Endothelial cell of umbilical vein (primary cell): ENCODE measurements around the gene HYI. TPM values are rescaled to one million over a fixed set of nuclear protein-coding genes. Genes with fewer than 3 reads are reported as not detected.

Source experiments
- BruUV-seq: library from RNA; stranded (reverse); fragments of 400-500 nt; replicated peaks from 2 replicates; lab custom pipeline; 2021; lab: Mats Ljungman, UMichigan
- CTCF ChIA-PET: fragments of 300-600, 350-600 bp; sonication (Branson Sonifier 250); formaldehyde crosslinking; loops from one replicate; lab custom pipeline; 2021; ENCODE audit warnings: antibody characterized with exemption, inconsistent platforms; lab: Charles Lee
- POLR2A ChIA-PET: fragments of 300-600, 350-600 bp; sonication (Branson Sonifier 250); formaldehyde crosslinking; loops from one replicate; lab custom pipeline; 2021; ENCODE audit warnings: antibody characterized with exemption, inconsistent platforms; lab: Charles Lee
- DNase-seq: peaks from one replicate; pipeline ENCODE4 v3.0.0-alpha.2; 2011; ENCODE audit warnings: low read depth, low spot score
- FAIRE-seq: peaks from 2 replicates; lab custom pipeline; 2011; peaks lifted over from hg19 to GRCh38; lab: Jason Lieb, UNC
- H2AFZ ChIP-seq: 2 replicates; pipeline ENCODE4 v1.6.0; 2012; ENCODE audit warnings: low read depth, low read length, control low read depth, inconsistent platforms
- H3K27ac ChIP-seq: 2 replicates; pipeline ENCODE4 v1.5.1; 2011; ENCODE audit warnings: low read depth, mild to moderate bottlenecking, control low read depth, low read length, moderate library complexity; ENCODE audit not compliant: insufficient read depth
- H3K27me3 ChIP-seq, 2 experiments: 2 replicates each; pipeline versions ENCODE4 v1.6.0 to v1.6.1; 2011; ENCODE audit warnings: low read length in 2 of 2, mixed read lengths in 1 of 2; ENCODE audit not compliant: control insufficient read depth in 2 of 2, insufficient read depth in 2 of 2
- H3K36me3 ChIP-seq, 2 experiments: 2 replicates in 1 of 2; 3 replicates in 1 of 2; pipeline ENCODE4 v1.5.1; 2011; ENCODE audit warnings: low read length in 2 of 2, mild to moderate bottlenecking in 1 of 2, moderate library complexity in 1 of 2; ENCODE audit not compliant: control insufficient read depth in 2 of 2, insufficient read depth in 2 of 2; ENCODE audit errors: extremely low read depth in 1 of 2
- H3K4me1 ChIP-seq: 3 replicates; pipeline ENCODE4 v1.5.1; 2011; ENCODE audit warnings: mild to moderate bottlenecking, low read length; ENCODE audit not compliant: control insufficient read depth, insufficient read depth; ENCODE audit errors: extremely low read depth
- H3K4me2 ChIP-seq: 2 replicates; pipeline ENCODE4 v1.6.1; 2011; ENCODE audit warnings: low read length, control low read depth, mixed read lengths; ENCODE audit not compliant: insufficient read depth
- H3K4me3 ChIP-seq, 3 experiments: fragments of 200-600 bp in 1 of 3; sonication (generic), shearing (Covaris generic) in 1 of 3; replicated peaks in 1 of 3; 2 replicates each; pipeline ENCODE4 v1.5.1; 2011 to 2016; ENCODE audit warnings: control low read depth in 3 of 3, low read length in 3 of 3, mild to moderate bottlenecking in 2 of 3, inconsistent platforms in 1 of 3, low read depth in 1 of 3, moderate library complexity in 1 of 3; ENCODE audit not compliant: insufficient read depth in 1 of 3
- H3K79me2 ChIP-seq: 2 replicates; pipeline ENCODE4 v1.6.0; 2012; ENCODE audit warnings: low read length, inconsistent platforms; ENCODE audit not compliant: control insufficient read depth, insufficient read depth
- H3K9ac ChIP-seq: replicated peaks from 2 replicates; pipeline ENCODE3; 2011; ENCODE audit warnings: low read length, control low read depth; ENCODE audit not compliant: insufficient read depth; ENCODE audit errors: extremely low read depth
- H3K9me1 ChIP-seq: replicated peaks from 3 replicates; pipeline ENCODE4 v1.6.0; 2011; ENCODE audit warnings: mild to moderate bottlenecking, low read length; ENCODE audit not compliant: control insufficient read depth, insufficient read depth; ENCODE audit errors: extremely low read depth
- H3K9me3 ChIP-seq: replicated peaks from 2 replicates; pipeline ENCODE4 v1.5.1; 2012; ENCODE audit warnings: low read length, inconsistent platforms; ENCODE audit not compliant: control insufficient read depth, insufficient read depth
- H4K20me1 ChIP-seq: replicated peaks from 2 replicates; pipeline ENCODE3; 2011; ENCODE audit warnings: mild to moderate bottlenecking, low read length; ENCODE audit not compliant: control insufficient read depth, insufficient read depth; ENCODE audit errors: extremely low read depth
- EZH2 ChIP-seq: IDR thresholded peaks from 2 replicates; pipeline ENCODE4 v1.6.1; 2012; ENCODE audit warnings: borderline replicate concordance, low read depth, mild to moderate bottlenecking, moderate library complexity, low read length, inconsistent platforms; ENCODE audit not compliant: severe bottlenecking
- FOS ChIP-seq: IDR thresholded peaks from 2 replicates; pipeline ENCODE4 v1.6.1; 2011; ENCODE audit warnings: mild to moderate bottlenecking, low read length, moderate library complexity, borderline replicate concordance; ENCODE audit not compliant: insufficient read depth
- GATA2 ChIP-seq: IDR thresholded peaks from 2 replicates; pipeline ENCODE4 v1.7.0; 2011; ENCODE audit warnings: low read depth, mild to moderate bottlenecking, moderate library complexity, mixed read lengths, low read length; ENCODE audit not compliant: insufficient read length, insufficient read depth
- JUN ChIP-seq: IDR thresholded peaks from 2 replicates; pipeline ENCODE4 v1.6.1; 2011; ENCODE audit warnings: borderline replicate concordance, low read depth; ENCODE audit not compliant: insufficient read length, insufficient read depth
- MYC ChIP-seq: IDR thresholded peaks from one replicate; pipeline ENCODE4 v1.6.1; 2011; ENCODE audit warnings: mild to moderate bottlenecking, low read depth, low read length
- POLR2A ChIP-seq: IDR thresholded peaks from 2 replicates; pipeline ENCODE4 v1.6.1; 2012; ENCODE audit warnings: low read depth, mild to moderate bottlenecking, control low read depth, low read length
- POLR2AphosphoS5 ChIP-seq: IDR thresholded peaks from 2 replicates; pipeline ENCODE4 v1.6.1; 2012; ENCODE audit warnings: low read depth, mild to moderate bottlenecking, control low read depth, low read length, moderate library complexity; ENCODE audit not compliant: insufficient read depth
- dilution Hi-C: fragments of 300-500 bp; cut with MboI; formaldehyde crosslinking; loops from one replicate; pipeline ENCODE4 v1.15.0; 2019; ENCODE audit warnings: low sequenced_read_pairs; ENCODE audit not compliant: extremely low pct_ligation_motif_present
- intact Hi-C: fragments of 100-400 bp; cut with micrococcal nuclease; formaldehyde crosslinking; loops from one replicate; pipeline ENCODE4 v1.10.0; 2022
- polyA plus RNA-seq, 4 experiments: library from polyadenylated mRNA; depleted of rRNA in 3 of 4; stranded (reverse) in 3 of 4; unstranded in 1 of 4; fragments of >200 nt; gene quantifications; 2 replicates each; pipeline versions ENCODE4 v1.2.1 to v1.2.3, GENCODE V29; 2011 to 2012; ENCODE audit warnings: missing spikeins in 1 of 4
- total RNA-seq: library from RNA; stranded (reverse); gene quantifications from 2 replicates; pipeline ENCODE4 v1.2.3, GENCODE V29; 2021
- TF ChIP-seq, protein P1 (sequence below): IDR thresholded peaks from 2 replicates; pipeline ENCODE4 v1.6.1; 2011; ENCODE audit not compliant: insufficient read depth, insufficient read length
- TF ChIP-seq, protein P2 (sequence below), 2 donors: IDR thresholded peaks; 1 replicate in 1 of 2; 2 replicates in 1 of 2; pipeline ENCODE4 v1.5.1; 2011; ENCODE audit warnings: low read length in 2 of 2, mild to moderate bottlenecking in 2 of 2, moderate library complexity in 2 of 2, control low read depth in 1 of 2, inconsistent platforms in 1 of 2, low read depth in 1 of 2; ENCODE audit not compliant: insufficient read depth in 1 of 2; ENCODE audit errors: extremely low read depth in 1 of 2

The HYI gene
- total and polyA plus RNA-seq, 2 donors (not counting 3 experiments of a cell fraction or from before 2014, with no cell fraction given): 324 to 342 TPM

- BruUV-seq: no TSS peak
- intact Hi-C loops (no loop called here), dilution Hi-C loops (loop anchor here (25.0 kb wide), 1 partner anchor 173 kb away; no protein-coding TSS in a partner anchor)
- Histone ChIP-seq H3K4me2 (no peak overlapping the region), H3K79me2 (no peaks in the 10 kb centered on the region), H2AFZ (no peak overlapping the region), H3K9me1 (no peaks in the 10 kb centered on the region), H3K9ac (no peak overlapping the region), H3K4me1 (peaks cover 4% of the 10 kb centered on the region), H3K27me3 (no peaks in the 10 kb centered on the region), H4K20me1 (no peaks in the 10 kb centered on the region), H3K36me3 (peaks cover 4 to 11% of the 10 kb centered on the region in 2 experiments), H3K27ac (no peak overlapping the region), H3K9me3 (no peaks in the 10 kb centered on the region), H3K4me3 (no peak overlapping the region)
- POLR2A ChIA-PET: no interaction called here
- CTCF ChIA-PET: interaction anchor here (0.7 to 6.9 kb wide), 2 partner anchors 173 to 181 kb away, joined by 3 to 269 read pairs; no protein-coding TSS in a partner anchor
- DNase-seq (no peak), FAIRE-seq (peak; percentile 4)
- no peak for TF ChIP-seq POLR2AphosphoS5
- no peak for TF ChIP-seq JUN
- no peak for TF ChIP-seq POLR2A
- TF ChIP-seq MYC: no peak
- no peak for TF ChIP-seq EZH2
- no peak for TF ChIP-seq GATA2
- TF ChIP-seq, protein P1, sequence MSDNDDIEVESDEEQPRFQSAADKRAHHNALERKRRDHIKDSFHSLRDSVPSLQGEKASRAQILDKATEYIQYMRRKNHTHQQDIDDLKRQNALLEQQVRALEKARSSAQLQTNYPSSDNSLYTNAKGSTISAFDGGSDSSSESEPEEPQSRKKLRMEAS: no peak
- TF ChIP-seq, protein P2, sequence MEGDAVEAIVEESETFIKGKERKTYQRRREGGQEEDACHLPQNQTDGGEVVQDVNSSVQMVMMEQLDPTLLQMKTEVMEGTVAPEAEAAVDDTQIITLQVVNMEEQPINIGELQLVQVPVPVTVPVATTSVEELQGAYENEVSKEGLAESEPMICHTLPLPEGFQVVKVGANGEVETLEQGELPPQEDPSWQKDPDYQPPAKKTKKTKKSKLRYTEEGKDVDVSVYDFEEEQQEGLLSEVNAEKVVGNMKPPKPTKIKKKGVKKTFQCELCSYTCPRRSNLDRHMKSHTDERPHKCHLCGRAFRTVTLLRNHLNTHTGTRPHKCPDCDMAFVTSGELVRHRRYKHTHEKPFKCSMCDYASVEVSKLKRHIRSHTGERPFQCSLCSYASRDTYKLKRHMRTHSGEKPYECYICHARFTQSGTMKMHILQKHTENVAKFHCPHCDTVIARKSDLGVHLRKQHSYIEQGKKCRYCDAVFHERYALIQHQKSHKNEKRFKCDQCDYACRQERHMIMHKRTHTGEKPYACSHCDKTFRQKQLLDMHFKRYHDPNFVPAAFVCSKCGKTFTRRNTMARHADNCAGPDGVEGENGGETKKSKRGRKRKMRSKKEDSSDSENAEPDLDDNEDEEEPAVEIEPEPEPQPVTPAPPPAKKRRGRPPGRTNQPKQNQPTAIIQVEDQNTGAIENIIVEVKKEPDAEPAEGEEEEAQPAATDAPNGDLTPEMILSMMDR (IDR thresholded peaks at IDR 0.05; ENCODE audit: extremely low read depth in 1 of 2, insufficient read depth in 1 of 2, low read depth in 1 of 2, low read length in 2 of 2): no peak
- TF ChIP-seq FOS: no peak
Observed at GRCh38 chr1:43410571-43410970, 43.2 kb downstream of the HYI start.
